BJ (cell line): ENCODE data around the gene DOC2A. TPM values are rescaled to one million over a fixed set of nuclear protein-coding genes. Genes with fewer than 3 reads are reported as not detected.

Source experiments
- CTCF ChIA-PET: fragments of 350-600 bp; formaldehyde crosslinking; extraction: SDS; loops from one replicate; lab custom pipeline; 2021; ENCODE audit warnings: antibody characterized with exemption, inconsistent platforms; lab: Yijun Ruan, JAX
- POLR2A ChIA-PET: fragments of 300-600 bp; sonication (Branson Sonifier 250); formaldehyde crosslinking; extraction: SDS; loops from one replicate; lab custom pipeline; 2021; ENCODE audit warnings: antibody characterized with exemption; lab: Charles Lee
- DNase-seq: peaks from one replicate; pipeline ENCODE4 v3.0.0-alpha.2; 2011; ENCODE audit warnings: low read depth
- H3K27me3 ChIP-seq: 2 replicates; pipeline ENCODE4 v1.6.0; 2011; ENCODE audit warnings: low read length; ENCODE audit not compliant: control insufficient read depth, insufficient read depth
- H3K36me3 ChIP-seq: 2 replicates; pipeline ENCODE4 v1.5.1; 2011; ENCODE audit warnings: low read length; ENCODE audit not compliant: control insufficient read depth, insufficient read depth
- H3K4me3 ChIP-seq: 2 replicates; pipeline ENCODE4 v1.5.1; 2011; ENCODE audit warnings: low read depth, mild to moderate bottlenecking, control low read depth, low read length
- CTCF ChIP-seq: IDR thresholded peaks from 2 replicates; pipeline ENCODE4 v1.5.1; 2011; ENCODE audit warnings: low read depth, mild to moderate bottlenecking, control low read depth, inconsistent platforms, low read length, moderate library complexity; ENCODE audit not compliant: insufficient read depth
- polyA plus RNA-seq: library from polyadenylated mRNA; depleted of rRNA; stranded (reverse); fragments of >200 nt; gene quantifications from 2 replicates; pipeline ENCODE4 v1.2.3, GENCODE V29; 2011; rRNA removed

DOC2A gene
- polyA plus RNA-seq, 1 experiment = 0.64 TPM

- TF ChIP-seq CTCF = no peak
- no peaks in the 10 kb centered on the region for H3K36me3 ChIP-seq
- H3K27me3 ChIP-seq = no peaks in the 10 kb centered on the region
- no peak for DNase-seq
- ChIA-PET CTCF (interaction anchor here (1.4 kb wide), 1 partner anchor 15 kb away, joined by 3 read pairs; no protein-coding TSS in a partner anchor), POLR2A (no interaction called here)
- H3K4me3 ChIP-seq = no peak overlapping the region
Observed at GRCh38 chr16:29958756-29959155, 52.1 kb downstream of the DOC2A start.

Other genes starting within 250 kb of the DOC2A start
- not detected in 2 replicates for gene ZG16, start 232.8 kb downstream of the DOC2A start, polyA plus RNA-seq
- gene KIF22, start 220.3 kb downstream of the DOC2A start, polyA plus RNA-seq = 43.0 and 68.3 TPM in 2 replicates
- 105 and 172 TPM in 2 replicates for gene MAZ, start 204.5 kb downstream of the DOC2A start, polyA plus RNA-seq
- gene PRRT2, start 198.8 kb downstream of the DOC2A start, polyA plus RNA-seq = 4.5 and 7.6 TPM in 2 replicates
- gene PAGR1, start 194.9 kb downstream of the DOC2A start, polyA plus RNA-seq = 13.9 and 15.6 TPM in 2 replicates
- 219 and 368 TPM in 2 replicates for gene MVP, start 190.6 kb downstream of the DOC2A start, polyA plus RNA-seq
- gene CDIPT, start 147.8 kb downstream of the DOC2A start, polyA plus RNA-seq = 148 and 225 TPM in 2 replicates
- gene SEZ6L2, start 111.5 kb downstream of the DOC2A start, polyA plus RNA-seq = 8.1 and 19.3 TPM in 2 replicates
- 4.4 and 6.9 TPM in 2 replicates for gene ASPHD1, start 110.5 kb downstream of the DOC2A start, polyA plus RNA-seq
- gene KCTD13, start 84.8 kb downstream of the DOC2A start, polyA plus RNA-seq = 8.2 and 12.3 TPM in 2 replicates
- 112 and 146 TPM in 2 replicates for gene TMEM219, start 48.9 kb downstream of the DOC2A start, polyA plus RNA-seq
- gene TAOK2, start 37.2 kb downstream of the DOC2A start, polyA plus RNA-seq = 17.4 and 24.3 TPM in 2 replicates
- gene HIRIP3, start 15.4 kb downstream of the DOC2A start, polyA plus RNA-seq = 7.7 and 9.6 TPM in 2 replicates
- 34.5 and 35.6 TPM in 2 replicates for gene INO80E, start 14.8 kb downstream of the DOC2A start, polyA plus RNA-seq
- not detected in 2 replicates for gene C16orf92, start 12.2 kb upstream of the DOC2A start, polyA plus RNA-seq
- gene TLCD3B, start 20.2 kb upstream of the DOC2A start, polyA plus RNA-seq = 0.06 and 0.13 TPM in 2 replicates
- 754 and 1,788 TPM in 2 replicates for gene ALDOA, start 54.7 kb upstream of the DOC2A start, polyA plus RNA-seq
- gene PPP4C, start 65.0 kb upstream of the DOC2A start, polyA plus RNA-seq = 143 and 209 TPM in 2 replicates
- 0.04 TPM in 2 replicates for gene TBX6, start 80.9 kb upstream of the DOC2A start, polyA plus RNA-seq
- gene YPEL3, start 85.2 kb upstream of the DOC2A start, polyA plus RNA-seq = 34.6 and 49.1 TPM in 2 replicates
- 1.2 and 2.0 TPM in 2 replicates for gene GDPD3, start 102.5 kb upstream of the DOC2A start, polyA plus RNA-seq
- 94.8 and 168 TPM in 2 replicates for gene MAPK3, start 112.2 kb upstream of the DOC2A start, polyA plus RNA-seq
- 1.6 and 2.6 TPM in 2 replicates for gene CORO1A, start 172.6 kb upstream of the DOC2A start, polyA plus RNA-seq
- gene BOLA2B, start 182.6 kb upstream of the DOC2A start, polyA plus RNA-seq = 32.0 and 50.2 TPM in 2 replicates
- gene SLX1A, start 182.8 kb upstream of the DOC2A start, polyA plus RNA-seq = 7.5 and 19.8 TPM in 2 replicates
- gene SULT1A3, start 188.2 kb upstream of the DOC2A start, polyA plus RNA-seq = 6.2 TPM in 2 replicates
- 0.92 and 0.93 TPM in 2 replicates for gene NPIPB13, start 237.5 kb upstream of the DOC2A start, polyA plus RNA-seq